GM12801 (cell line): ENCODE data around the gene SOS2.

Source experiments
- CTCF ChIP-seq: IDR thresholded peaks from one replicate; pipeline ENCODE4 v1.5.1; 2011; ENCODE audit warnings: control low read depth; ENCODE audit not compliant: insufficient read length; ENCODE audit errors: extremely low read depth

SOS2 gene

GRCh38 chr14:50116181-50116956 lies 115.0 kb downstream of the SOS2 start, which contains the start of gene VCPKMT:
VCPKMT (minus strand) TSS chr14:50116572; CDS start chr14:50116552, 20 bp downstream.
- no peak for TF ChIP-seq CTCF

GRCh38 chr14:50113381-50114035 lies 117.9 kb downstream of the SOS2 start:
- no peak for TF ChIP-seq CTCF

GRCh38 chr14:50110323-50111037 lies 120.9 kb downstream of the SOS2 start:
- TF ChIP-seq CTCF: no peak

- no peak for TF ChIP-seq CTCF
Observed at GRCh38 chr14:50109342-50109741, 122.0 kb downstream of the SOS2 start.

- no peak for TF ChIP-seq CTCF
Observed at GRCh38 chr14:50107850-50108249, 123.5 kb downstream of the SOS2 start.

GRCh38 chr14:50106178-50106577 lies 125.2 kb downstream of the SOS2 start:
- no peak for TF ChIP-seq CTCF

- no peak for TF ChIP-seq CTCF
Observed at GRCh38 chr14:50103558-50103957, 127.8 kb downstream of the SOS2 start.
